ENCODE measurements around the gene LAMP5.

The LAMP5 gene

GRCh38 chr20:9515741-9516233 is 1.4 kb downstream of the LAMP5 start:
- TF ChIP-seq FOXP2 (optimal IDR thresholded peaks at IDR 0.05; ENCODE audit: borderline replicate concordance, extremely low read depth, extremely low read length, insufficient read depth) (no peak), SIN3A (IDR thresholded peaks at IDR 0.05; ENCODE audit: borderline replicate concordance, insufficient read depth, low read length) (no peak), TAF1 (IDR thresholded peaks at IDR 0.05; ENCODE audit: borderline replicate concordance, insufficient read depth, low read length) (no peak), POLR2AphosphoS5 (IDR thresholded peaks at IDR 0.05; ENCODE audit: low read depth, low read length) (no peak), REST (IDR thresholded peaks at IDR 0.05; ENCODE audit: insufficient read depth in 1 of 2, low read depth in 2 of 2, low read length in 2 of 2) (no peak)

- TF ChIP-seq REST (IDR thresholded peaks at IDR 0.05; ENCODE audit: insufficient read depth in 1 of 2, low read depth in 2 of 2, low read length in 2 of 2) (no peak), POLR2AphosphoS5 (IDR thresholded peaks at IDR 0.05; ENCODE audit: low read depth, low read length) (no peak), SIN3A (IDR thresholded peaks at IDR 0.05; ENCODE audit: borderline replicate concordance, insufficient read depth, low read length) (no peak), TAF1 (IDR thresholded peaks at IDR 0.05; ENCODE audit: borderline replicate concordance, insufficient read depth, low read length) (no peak), FOXP2 (optimal IDR thresholded peaks at IDR 0.05; ENCODE audit: borderline replicate concordance, extremely low read depth, extremely low read length, insufficient read depth) (no peak)
These were observed 2.0 kb downstream of the LAMP5 start for GRCh38 chr20:9516234-9516871.

- no peak for TF ChIP-seq POLR2AphosphoS5 (IDR thresholded peaks at IDR 0.05; ENCODE audit: low read depth, low read length)
- TF ChIP-seq REST (IDR thresholded peaks at IDR 0.05; ENCODE audit: insufficient read depth in 1 of 2, low read depth in 2 of 2, low read length in 2 of 2) = no peak
- TF ChIP-seq FOXP2 (optimal IDR thresholded peaks at IDR 0.05; ENCODE audit: borderline replicate concordance, extremely low read depth, extremely low read length, insufficient read depth) = no peak
- TF ChIP-seq SIN3A (IDR thresholded peaks at IDR 0.05; ENCODE audit: borderline replicate concordance, insufficient read depth, low read length) = no peak
- no peak for TF ChIP-seq TAF1 (IDR thresholded peaks at IDR 0.05; ENCODE audit: borderline replicate concordance, insufficient read depth, low read length)
These were observed 3.1 kb downstream of the LAMP5 start for GRCh38 chr20:9517297-9518162.

- TF ChIP-seq REST (IDR thresholded peaks at IDR 0.05; ENCODE audit: insufficient read depth in 1 of 2, low read depth in 2 of 2, low read length in 2 of 2) (no peak), FOXP2 (optimal IDR thresholded peaks at IDR 0.05; ENCODE audit: borderline replicate concordance, extremely low read depth, extremely low read length, insufficient read depth) (no peak), POLR2AphosphoS5 (IDR thresholded peaks at IDR 0.05; ENCODE audit: low read depth, low read length) (no peak), TAF1 (IDR thresholded peaks at IDR 0.05; ENCODE audit: borderline replicate concordance, insufficient read depth, low read length) (no peak), SIN3A (IDR thresholded peaks at IDR 0.05; ENCODE audit: borderline replicate concordance, insufficient read depth, low read length) (no peak)
These were observed 4.3 kb downstream of the LAMP5 start for GRCh38 chr20:9518576-9519175.

Data from PFSK-1 (cell line).